GM21381 (cell line): Measurements from ENCODE around the gene BCL11A.
A peak's percentile ranks its signal among the peaks of the same experiment; 100 is the strongest.

Source experiments
- ATAC-seq: cut with Tn5 transposase; IDR thresholded peaks from one replicate; pipeline ENCODE4 v1.9.1; 2021; ENCODE audit warnings: mild to moderate bottlenecking, moderate library complexity; ENCODE audit not compliant: unreplicated experiment

The BCL11A gene

GRCh38 chr2:60509066-60509465 lies 44.4 kb downstream of the BCL11A start:
- ATAC-seq: no peak

- no peak for ATAC-seq
Observed at GRCh38 chr2:60508339-60508917, 45.0 kb downstream of the BCL11A start.

- no peak for ATAC-seq
Observed at GRCh38 chr2:60507211-60507965, 46.1 kb downstream of the BCL11A start.

GRCh38 chr2:60505880-60506260 lies 47.6 kb downstream of the BCL11A start:
- ATAC-seq: no peak

GRCh38 chr2:60505240-60505879 lies 48.1 kb downstream of the BCL11A start:
- no peak for ATAC-seq

- no peak for ATAC-seq
Observed at GRCh38 chr2:60504049-60504448, 49.4 kb downstream of the BCL11A start.

GRCh38 chr2:60502144-60502543 lies 51.3 kb downstream of the BCL11A start:
- no peak for ATAC-seq

- no peak for ATAC-seq
Observed at GRCh38 chr2:60500861-60501260, 52.6 kb downstream of the BCL11A start.

GRCh38 chr2:60499651-60500265 lies 53.7 kb downstream of the BCL11A start:
- ATAC-seq: no peak

GRCh38 chr2:60498816-60499429 lies 54.5 kb downstream of the BCL11A start:
- ATAC-seq: peak; percentile 38

- ATAC-seq: peak; percentile 39
Observed at GRCh38 chr2:60498127-60498815, 55.2 kb downstream of the BCL11A start.

- no peak for ATAC-seq
Observed at GRCh38 chr2:60497500-60497899, 56.0 kb downstream of the BCL11A start.

GRCh38 chr2:60496956-60497355 lies 56.5 kb downstream of the BCL11A start:
- ATAC-seq: no peak

GRCh38 chr2:60496475-60496874 lies 57.0 kb downstream of the BCL11A start:
- no peak for ATAC-seq

- no peak for ATAC-seq
Observed at GRCh38 chr2:60495041-60495625, 58.3 kb downstream of the BCL11A start.

- no peak for ATAC-seq
Observed at GRCh38 chr2:60493804-60494387, 59.6 kb downstream of the BCL11A start.

- no peak for ATAC-seq
Observed at GRCh38 chr2:60492548-60492947, 60.9 kb downstream of the BCL11A start.

- ATAC-seq: no peak
Observed at GRCh38 chr2:60490848-60491247, 62.6 kb downstream of the BCL11A start.

- ATAC-seq: no peak
Observed at GRCh38 chr2:60490441-60490840, 63.0 kb downstream of the BCL11A start.

- ATAC-seq: no peak
Observed at GRCh38 chr2:60489289-60489688, 64.2 kb downstream of the BCL11A start.
